NCI-H82 (cell line): ENCODE results near the gene RYR3.

Experiments used
- DNase-seq: peaks from one replicate; lab custom pipeline; 2025; lab: John Stamatoyannopoulos, UW

The RYR3 gene

DNA sequence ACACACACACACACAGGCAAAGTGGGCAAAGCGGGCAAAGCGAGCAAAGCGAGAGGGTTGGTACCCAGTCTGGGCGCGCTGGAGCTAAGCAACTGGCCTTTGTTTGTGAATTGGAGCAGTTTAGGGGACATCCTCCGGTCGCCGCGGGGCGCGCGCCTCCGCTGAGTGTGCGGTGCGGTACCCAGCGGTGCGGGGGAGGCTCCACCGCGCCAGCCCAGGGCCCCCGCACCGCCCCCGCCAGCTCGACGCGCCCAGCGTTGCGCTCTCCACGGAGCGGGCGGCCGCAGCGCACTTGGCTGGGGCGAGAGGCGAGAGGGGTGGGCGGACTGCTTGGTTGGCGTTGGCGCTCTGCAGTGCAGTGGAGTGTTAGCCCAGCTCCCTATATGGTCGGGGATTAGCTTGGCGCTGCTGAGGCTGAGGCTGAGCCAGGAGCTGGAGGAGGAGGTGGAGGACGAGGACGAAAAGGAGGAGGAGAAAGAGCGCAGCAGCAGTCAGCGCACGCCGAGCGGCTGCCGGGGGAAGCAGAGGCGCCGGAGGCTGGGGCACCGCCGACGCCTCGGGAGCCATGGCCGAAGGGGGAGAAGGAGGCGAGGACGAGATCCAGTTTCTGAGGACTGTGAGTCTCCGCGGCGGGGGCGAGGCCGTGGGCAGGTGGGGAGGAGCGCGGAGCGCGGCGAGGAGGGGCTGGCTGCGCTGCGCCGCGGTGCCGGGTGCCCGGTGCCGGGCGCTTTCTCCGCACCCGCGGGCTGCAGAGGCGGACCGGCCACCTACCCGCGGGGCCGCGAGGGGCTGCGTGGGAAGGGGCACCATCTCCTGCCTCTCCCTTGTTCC, at the start of gene RYR3:
Gene RYR3, plus strand, starts transcription at position 487 of the 831 bp plus-strand sequence. Its CDS starts 79 bp downstream, at position 566.
- DNase-seq, result peak; percentile 72

DNA sequence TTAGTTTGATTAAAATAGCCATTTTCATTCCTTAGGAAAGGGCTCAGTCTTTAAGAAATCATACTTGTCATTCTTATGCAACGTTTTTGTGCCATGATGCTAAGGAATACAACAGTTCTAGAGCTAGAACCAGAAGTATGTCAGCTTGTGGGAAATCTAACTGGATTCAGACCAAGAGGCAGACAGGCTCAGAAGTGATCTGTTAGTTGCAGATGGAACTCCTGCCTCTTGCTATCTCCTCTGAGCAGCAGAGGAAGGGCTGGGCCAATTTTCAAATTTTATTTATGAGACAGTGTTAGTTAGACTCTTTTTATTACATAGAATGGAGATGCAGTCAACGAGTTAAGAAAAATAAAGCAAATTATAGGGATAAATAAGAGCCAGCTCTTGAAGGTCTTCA, 48.5 kb upstream of the RYR3 start:
- DNase-seq, result no peak

DNA sequence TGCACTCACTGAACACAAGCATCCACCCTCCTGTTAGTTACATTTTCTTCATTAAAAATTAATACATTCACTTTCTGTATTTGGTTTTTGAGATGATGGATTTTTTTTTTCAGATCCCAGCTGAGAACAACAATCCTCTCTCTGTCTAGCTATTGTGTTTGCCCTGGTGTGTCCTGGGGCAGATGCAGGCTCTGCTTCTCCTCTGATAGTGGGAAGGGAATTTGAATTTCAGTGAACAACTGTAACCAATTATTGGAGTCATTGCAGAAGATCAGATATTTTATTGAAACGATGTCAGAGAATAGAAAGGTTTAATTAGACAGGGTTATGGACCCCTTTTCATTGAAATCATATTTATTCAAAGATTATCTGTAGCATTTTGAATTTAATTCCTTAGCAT, 33.1 kb upstream of the RYR3 start:
- no peak for DNase-seq

DNA sequence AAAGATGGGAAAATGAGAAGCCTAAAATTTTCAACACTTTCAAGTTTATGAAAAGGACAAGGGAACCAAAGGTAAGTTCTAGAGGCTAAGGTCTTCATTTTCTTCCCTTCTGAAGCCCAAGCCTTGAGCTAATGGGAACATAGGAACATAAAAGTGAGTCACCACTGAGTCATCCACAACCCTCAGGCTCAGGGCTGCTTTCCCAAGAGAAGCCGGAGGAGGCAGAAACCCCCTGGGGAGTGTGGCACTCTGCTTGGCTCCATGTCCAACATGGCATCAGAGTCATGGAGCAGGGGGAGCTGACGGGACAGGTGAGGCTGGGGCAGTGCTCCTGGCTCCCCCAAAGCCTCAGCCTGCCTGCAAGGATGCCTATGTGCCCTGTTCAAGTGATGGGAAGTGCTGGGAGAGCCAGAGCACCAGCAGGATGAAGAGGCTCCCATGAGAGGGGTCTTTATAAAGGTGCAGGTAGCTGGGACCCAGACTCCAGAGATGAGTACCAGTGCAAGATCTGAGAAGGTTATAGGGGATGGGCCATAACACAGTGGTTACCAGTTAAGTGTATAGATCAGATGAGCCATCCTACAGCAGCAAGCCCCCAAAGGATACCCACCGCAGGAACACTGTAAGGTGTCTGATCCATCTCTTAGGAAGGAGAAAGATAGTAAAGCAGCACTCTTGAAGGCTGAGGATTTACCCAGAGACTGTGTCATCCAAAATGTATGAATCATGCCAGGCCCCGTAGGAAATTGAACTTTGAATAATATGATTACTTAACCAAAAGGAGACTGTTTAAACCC, 31.8 kb upstream of the RYR3 start:
- no peak for DNase-seq

DNA sequence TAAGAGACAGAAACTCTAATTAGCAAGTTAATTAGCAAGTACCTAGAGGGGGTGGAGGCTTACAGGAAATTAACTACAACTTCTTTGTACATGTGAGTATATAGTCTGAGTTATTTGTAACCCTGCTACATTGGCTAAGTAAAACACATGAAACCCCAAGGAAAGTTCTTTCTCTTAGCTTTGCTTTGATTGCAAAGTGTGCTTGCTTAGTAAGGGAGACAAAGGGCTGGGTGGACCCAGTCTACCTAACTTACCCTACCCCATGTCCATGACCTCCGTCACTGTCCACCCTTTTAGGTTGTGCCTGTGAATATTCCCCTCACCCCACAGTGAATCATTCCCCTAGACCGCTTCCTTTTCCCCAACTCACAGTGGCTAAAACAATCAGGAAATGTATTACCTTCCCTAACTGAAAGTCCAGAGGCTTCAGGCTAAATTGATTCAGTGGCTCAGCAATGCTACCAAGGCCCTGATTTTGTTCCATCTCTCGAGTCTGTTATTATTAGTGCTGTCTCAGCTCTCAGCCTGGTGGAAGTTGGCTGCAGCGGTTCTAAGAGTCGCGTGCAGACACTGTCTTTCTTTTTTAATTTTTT, 31.1 kb upstream of the RYR3 start:
- DNase-seq, result no peak

DNA sequence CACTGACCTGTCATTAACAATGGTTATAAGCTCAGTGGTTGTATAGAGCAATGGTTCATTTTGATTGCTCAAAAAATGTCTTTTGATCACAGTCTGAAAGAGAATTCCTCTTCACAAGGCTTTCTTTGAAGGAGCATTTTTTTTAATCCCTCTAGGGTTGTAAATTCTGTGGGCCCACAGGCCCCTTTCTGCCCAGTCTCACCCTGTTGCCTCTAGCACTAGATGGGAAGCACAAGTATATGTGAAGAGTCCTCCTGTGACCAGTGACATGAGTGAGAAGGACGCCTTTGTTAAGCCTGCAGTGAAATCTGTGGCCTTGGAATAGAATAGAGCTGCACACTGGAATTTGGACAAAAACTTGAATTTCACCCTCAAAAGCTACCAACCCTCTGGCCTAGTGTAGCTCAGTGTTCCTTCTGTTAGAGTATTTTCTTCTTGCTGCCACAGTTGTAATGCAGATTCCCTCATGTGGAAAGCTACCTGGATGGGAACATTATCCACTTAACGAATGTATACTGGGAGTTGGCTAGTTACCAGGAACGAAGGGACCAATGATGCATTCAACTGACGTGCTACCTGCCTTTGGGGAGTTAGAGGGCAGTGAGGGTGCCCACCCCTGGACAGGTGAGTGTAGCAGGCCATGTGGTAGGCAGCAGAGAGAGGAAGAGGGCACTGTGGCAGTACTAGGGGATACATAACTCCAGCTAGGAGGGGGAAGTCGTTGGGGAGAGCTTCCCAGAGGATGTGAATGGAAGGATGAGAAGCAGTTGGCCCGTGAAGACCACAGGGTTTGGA, 28.3 kb upstream of the RYR3 start:
- no peak for DNase-seq

DNA sequence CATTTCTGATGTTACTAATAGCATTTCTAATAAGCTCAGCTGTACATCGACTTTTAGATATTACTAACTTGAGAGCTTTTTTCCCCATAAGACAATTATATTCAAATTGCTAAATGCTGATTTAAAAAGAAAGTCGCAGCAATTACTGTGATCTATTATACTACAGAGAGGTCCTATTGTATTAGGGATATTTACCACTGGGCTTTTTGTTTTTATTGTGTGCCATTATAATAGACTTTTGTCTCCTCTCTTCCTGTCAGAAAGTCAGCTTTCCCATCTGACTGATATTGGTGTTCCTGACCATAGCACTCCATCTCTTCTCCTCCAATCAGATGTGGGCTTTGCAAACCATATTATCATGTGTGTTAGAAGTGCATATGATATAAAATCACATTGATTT, 27.2 kb upstream of the RYR3 start:
- DNase-seq, result no peak

DNA sequence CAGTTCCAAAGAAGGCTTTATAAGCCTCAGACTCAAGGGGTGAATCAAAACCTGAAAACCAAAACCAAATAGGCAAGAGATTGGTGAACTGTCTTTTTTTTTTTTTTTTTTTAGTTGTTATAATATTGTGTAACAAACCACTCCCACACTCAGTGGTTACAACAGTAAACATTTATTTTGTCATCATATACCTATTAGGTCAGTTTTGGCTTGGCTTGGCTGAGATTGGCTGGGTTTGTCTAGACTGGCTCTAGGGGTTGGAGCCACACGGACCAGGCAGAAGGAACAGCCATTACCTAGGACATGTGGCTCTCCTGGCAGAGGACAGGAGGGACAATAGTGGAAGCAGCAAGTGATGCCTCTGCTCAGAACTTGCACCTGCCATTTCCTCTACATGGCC, 26.4 kb upstream of the RYR3 start:
- no peak for DNase-seq

DNA sequence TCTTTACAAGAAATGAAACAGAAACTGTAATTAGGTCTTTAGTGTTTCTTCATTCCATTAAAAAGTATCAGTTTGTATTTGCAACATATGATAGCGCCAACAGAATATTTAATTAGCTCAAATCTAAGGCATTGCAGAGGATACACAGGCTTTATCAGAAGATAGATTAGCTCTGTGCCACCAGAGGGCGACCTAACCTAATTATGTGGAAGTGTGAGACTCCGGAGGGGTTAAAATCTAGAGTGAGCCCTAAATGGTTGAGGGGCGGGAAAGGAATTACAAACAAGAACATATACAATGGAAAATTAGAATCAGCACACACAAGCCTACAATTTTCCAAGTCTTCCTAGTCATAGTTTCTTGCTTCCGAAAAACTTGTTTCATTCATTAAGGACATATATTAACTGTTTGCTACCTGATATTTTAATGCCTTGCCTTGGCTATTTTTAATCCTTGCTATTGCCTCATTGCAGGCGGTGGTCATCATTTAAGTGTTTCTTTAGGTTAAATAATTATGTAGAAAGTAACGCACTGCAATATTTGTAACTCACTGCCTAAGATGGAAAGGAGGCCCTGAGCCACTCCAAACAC, 18.0 kb upstream of the RYR3 start:
- DNase-seq, result peak; percentile 88

DNA sequence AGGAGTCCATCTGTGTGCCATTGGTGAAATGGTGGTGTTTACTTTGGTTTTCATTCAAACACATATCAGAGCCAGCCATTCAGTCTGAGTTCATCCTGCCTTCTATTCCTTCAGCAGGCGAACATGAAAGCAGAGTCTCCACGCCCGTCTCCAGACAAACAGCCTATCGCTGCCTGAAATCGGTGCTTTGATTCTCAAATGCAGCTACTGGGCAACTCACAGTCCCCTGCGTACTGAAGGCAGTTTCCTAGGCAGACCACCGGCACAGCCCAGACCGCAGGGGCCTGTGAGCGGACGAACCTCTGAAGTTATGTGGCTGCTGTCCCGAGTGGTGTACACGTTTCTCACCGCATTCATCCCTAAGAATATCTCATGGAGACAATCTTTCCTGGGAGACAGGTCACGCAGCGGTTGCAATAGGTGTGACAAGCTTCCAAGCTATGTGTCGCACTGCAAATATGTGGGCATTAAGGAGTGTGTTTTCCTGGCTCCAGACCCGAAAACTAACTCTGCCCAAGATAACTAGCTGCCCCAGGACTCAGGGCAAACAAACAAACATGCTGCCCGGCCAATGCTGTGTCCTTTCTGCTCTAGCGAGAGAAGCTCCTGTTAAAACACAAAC, 16.9 kb upstream of the RYR3 start:
- DNase-seq, result no peak

DNA sequence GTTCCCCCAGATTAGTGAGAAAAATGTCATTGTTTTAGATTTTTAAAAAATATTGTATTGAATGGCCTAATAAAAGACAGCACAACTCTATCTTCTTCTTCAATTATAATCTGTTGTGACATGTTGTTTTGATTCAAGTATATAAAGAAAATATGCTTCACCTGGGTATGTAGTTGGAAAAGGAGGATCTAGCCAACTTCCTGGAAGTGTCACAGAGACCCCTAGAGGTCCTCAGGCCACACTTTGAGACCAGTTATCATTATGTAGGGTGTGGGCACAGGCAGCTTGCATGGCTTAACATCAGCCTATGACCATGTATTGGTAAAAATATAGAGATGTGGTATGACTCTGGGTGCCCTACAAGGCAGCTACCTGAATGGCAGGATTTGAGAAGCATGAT, 14.7 kb upstream of the RYR3 start:
- DNase-seq, result no peak

DNA sequence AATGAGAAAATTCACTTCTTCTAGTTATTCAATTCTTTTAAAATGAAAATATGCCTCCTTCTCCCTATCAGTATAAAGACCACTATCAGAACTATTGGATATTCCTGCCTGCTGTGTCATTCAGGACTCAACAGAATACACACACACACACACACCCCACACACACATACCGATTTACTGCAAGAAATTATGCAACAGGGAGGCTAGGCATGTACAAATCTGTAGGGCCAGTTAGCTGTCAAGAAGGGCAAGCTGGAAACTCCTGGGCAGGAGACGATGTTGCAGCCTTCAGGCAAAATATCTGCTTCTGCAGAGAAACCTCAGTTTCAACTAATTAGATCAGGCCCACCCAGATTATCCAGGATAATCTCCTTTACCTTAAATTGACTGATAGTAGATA, 13.9 kb upstream of the RYR3 start:
- peak; percentile 93 for DNase-seq

DNA sequence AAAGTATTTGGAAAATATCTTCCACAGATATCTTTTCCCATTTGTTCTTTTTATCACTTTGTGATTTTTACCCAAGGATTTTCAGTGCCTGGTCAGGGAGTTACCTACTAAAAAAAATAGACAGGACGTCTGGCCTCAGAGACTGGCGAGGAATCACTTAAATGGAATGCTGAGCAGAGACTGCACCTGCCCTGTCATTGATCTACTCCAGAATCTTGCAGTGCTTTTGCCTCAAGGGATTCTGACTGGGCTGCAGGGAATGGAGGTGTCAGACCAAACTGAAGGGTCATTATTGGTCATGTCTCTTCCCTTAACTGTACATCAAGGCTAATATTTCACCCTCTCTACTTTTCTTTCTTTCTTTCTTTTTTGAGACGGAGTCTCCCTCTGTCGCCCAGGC, 12.1 kb upstream of the RYR3 start:
- DNase-seq, result no peak

DNA sequence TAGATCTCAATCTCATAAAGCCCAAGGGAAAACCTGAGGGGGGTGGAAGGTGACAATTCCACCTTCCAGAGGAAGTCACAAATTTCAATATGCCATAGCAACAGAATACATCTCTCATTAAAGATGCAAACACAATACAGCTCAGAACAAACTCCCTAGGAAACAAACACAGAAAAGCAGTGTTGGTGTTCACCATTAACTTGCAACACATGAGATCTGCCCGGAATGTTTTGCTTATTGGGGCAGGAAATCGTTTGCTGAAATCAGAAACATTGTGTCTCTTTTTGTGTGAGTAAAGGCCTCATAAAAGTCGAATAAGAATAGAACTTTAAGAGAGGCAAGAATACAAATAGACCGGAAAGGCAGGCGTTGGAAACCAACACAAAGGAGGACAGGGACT, 5.8 kb upstream of the RYR3 start:
- no peak for DNase-seq

DNA sequence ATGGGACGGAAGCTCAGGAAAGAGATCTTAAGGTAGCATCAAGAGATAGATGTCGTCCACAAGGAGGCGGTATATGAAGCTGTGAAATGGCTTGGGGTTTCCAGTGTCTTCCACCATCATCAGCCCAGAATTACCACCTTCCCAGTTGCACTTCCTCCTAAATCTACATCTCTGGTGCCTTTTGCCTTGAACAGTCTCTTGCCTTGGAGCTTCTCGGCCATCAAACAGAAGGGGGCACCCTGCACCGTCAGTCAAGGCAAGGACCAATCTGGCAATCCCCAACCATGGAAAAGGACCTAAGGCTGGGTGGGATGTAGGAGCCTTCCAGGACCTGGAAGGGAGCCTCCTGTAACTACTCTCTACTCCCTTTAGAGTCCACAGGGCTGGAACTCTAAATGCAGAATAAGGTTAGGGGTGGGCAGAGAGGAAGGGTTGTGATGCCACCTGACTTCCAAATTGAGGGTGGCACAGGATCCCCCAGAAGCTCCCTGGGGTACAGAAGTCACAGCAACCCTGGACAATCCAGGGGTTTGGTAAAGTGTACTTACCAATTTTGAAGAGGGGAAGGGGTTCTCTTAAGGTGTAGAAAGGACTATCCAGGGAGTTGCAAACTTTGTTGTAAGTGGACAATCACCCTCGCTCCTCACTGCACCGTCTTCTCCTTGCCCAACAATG, 1.0 kb upstream of the RYR3 start:
- peak; percentile 15 for DNase-seq

DNA sequence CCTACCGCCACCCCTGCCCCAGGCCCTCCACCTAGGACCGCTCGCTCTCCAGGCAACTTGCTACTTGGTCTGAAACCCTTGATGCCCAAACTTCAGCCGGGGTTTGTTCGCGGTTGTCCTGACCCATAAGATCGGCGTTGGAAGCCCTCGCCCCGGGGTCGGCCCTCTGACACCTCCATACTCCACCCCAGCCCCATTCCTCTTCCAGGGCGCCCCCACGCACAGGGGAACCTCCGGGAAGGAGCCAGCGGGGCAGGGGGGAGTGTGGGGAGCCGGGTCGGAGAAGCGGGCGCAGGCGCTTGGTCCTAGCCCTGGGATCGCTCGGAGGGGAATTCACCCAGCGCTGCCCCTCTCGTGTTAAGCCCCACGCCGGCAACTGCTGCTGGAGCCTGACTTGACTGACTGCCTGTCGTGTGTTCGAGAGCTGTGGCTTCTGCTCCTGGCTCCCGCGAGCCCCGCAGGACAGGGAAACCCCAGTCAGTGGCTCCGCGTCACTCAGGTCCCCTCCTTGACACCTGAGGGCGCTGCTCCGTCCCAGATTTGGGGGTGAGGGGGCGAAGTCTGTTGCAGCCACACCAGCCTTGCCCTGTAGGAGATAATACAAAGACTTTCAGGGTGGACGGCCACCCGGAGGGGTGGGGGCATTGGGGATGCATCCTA, 675 bp downstream of the RYR3 start:
- DNase-seq, result no peak

DNA sequence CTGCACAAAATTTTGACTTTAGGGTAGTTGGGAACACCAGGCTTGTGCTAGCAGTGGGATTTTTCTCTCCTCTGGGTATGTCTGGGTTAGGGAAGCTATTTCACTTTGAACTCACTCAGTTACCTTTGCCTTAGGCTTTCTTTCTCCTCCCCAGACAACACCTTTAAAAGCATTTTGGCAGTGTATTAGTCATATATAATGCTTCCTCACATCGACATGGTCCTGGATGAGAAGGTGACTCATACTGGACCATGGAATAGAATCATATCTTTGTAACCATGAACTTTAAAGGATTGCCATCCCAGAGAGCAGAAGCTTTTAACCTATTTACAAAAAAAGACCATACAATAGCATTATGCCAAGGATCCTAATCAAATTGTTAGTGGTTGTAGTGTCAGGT, 2.7 kb downstream of the RYR3 start:
- no peak for DNase-seq

DNA sequence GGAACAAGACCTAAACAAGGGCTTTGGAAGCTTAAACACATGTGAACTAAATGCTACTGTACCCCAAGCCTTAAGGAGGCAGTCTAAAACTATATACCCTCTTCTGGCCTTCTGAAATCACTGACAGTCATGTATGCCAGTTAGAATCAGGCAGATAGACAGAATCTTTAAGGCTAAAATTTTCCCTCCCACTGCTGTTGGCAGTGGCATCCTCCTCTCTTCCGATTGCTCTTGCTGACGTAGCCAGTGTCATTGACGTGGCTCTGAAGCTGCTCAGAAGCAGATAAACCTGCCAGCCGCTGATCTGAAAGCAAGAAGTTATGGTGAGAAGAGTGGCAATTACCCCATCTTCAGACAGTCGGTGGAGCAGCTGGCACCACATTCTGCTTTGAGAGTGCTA, 3.3 kb downstream of the RYR3 start:
- no peak for DNase-seq

DNA sequence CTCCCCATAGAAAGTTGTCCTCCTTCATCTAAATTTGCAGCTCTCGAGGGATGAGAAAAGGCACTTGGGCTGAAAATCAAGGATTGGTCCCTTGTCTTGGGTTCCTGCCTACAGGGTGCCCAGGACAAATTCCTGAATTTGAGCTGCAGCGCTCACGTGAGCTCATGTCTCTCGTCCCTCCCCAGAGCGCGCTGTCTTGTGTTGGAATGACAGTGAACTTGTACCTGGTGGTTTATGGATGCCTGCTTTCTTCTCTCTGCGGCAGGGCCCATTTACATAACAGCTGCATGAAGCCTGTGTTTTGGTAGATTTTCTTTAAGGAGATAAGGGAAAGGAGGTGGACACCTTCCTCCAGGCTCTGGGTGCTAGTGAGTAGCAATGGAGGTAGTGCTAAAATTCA, 4.3 kb downstream of the RYR3 start:
- no peak for DNase-seq

DNA sequence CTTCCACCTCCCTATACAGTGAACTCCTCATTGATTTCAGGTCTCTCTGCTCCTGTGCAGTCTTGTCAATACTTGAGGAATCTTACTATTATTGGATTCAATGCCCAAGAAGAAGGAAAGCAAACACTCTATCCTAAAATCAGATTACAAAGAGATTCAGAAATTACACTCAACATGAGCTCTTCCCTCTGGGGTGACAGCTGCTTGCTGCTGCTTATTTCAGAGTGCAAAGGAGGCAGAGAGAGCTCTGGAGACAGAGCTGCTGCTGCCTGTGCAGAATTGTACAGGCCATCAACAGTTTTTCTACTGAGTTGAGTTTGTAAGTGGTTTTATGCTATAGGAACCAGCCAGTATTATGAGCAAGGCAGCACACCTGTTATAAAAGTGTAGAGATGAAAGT, 7.1 kb downstream of the RYR3 start:
- peak; percentile 45 for DNase-seq
